Stimulated activated CD4-positive, alpha-beta T cell treated with anti-CD3 and anti-CD28 coated beads, Interleukin-2, amount 100 ng/mL, for 4 hours (primary cell): ENCODE measurements around the gene CDC73.
A peak's percentile ranks its signal among the peaks of the same experiment; 100 is the strongest.

Experiments used
- DNase-seq: peaks from one replicate; pipeline ENCODE4 v3.0.0-alpha.2; 2020; ENCODE audit warnings: low read depth

The CDC73 gene

GRCh38 chr1:193121616-193122593, at the start of gene CDC73:
CDC73 (plus strand) TSS chr1:193122031; CDS start chr1:193122201, 170 bp downstream.
- peak; percentile 98 for DNase-seq

- no peak for DNase-seq
Measured at GRCh38 chr1:193077991-193078390, 43.8 kb upstream of the CDC73 start.

GRCh38 chr1:193079187-193079586, 42.6 kb upstream of the CDC73 start:
- DNase-seq: no peak

DNA sequence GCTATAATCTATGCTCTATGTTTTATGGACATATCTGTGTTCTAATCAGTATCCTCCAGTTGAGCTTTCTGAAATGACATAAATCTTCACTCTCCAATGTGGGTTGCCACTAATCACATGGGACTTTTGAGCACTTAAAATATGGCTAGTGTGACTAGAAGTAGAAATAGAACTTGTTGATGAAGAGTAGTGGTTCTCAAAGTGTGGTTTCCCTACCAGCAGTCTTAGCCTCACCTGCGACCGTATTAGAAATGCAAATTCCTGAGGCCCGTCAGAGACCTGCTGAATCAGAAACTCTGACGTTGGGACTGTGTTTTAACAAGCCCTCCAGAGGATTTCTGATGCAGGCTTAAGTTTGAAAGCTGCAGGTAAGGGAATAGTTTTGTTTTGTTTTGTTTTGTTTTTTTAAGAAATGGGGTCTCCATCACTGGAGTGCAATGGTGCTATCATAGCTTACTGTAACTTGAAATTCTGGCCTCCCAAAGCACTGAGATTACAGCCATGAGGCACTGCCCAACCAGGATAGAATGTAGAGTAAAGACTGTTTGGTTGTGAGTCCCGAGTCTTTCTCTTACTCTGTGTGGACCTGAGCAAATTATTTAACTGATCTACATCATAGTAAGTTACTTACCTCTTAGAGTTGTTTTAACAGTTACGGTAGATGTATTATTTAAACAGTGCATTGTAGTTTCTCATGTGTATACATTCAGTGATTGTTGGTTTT, 38.3 kb upstream of the CDC73 start:
- DNase-seq: no peak

GRCh38 chr1:193085263-193085662, 36.6 kb upstream of the CDC73 start:
- no peak for DNase-seq

DNA sequence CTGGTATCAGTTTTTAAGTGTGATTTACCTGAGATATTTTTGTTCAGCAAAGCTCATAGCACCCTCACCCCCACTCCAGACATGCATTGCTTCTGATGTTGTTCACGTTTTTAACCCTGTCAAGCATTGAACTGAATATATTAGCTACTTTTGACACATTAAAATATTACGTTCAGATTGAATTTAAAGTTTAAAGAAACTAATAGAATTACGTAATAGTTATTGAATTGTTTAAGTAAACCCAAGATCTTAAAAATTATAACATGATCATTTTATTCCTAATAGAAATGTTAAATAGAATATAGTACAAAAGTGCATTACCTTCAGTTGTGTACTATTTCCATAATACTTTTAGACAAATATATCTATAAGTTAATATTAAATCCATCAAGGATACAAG, 35.5 kb upstream of the CDC73 start:
- DNase-seq: no peak

DNA sequence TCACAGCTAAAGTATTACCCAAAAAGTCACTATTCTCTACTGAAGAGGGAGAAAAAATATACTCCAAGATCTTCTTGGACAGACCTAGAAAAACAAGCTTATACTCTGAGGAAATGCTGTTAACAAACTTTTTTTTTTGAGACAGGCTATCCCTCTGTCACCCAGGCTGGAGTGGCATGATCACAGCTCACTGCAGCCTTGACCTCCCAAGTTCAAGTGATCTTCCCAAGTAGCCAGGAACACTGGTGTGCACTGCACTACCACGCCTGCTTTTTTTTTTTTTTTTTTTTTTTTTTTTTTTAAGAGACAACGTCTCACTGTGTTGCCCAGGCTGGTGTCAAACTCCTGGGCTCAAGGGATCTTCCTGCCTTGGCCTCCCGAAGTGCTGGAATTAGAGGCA, 33.9 kb upstream of the CDC73 start:
- DNase-seq: no peak

- no peak for DNase-seq
Measured at GRCh38 chr1:193090865-193091264, 31.0 kb upstream of the CDC73 start.

DNA sequence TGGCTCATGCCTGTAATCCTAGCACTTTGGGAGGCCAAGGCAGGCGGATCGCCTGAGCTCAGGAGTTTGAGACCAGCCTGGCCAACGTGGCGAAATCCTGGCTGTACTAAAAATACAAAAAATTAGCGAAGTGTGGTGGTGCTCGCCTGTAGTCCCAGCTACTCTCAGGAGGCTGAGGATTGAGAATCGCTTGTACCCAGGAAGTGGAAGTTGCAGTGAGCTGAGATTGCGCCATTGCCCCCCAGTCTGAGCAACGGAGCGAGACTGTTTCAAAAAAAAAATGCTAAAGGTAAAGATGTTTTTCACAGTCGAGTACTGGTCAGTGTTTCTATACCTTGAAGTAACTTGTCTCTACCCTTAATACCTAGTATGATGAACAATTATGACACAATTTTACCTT, 27.7 kb upstream of the CDC73 start:
- no peak for DNase-seq

DNA sequence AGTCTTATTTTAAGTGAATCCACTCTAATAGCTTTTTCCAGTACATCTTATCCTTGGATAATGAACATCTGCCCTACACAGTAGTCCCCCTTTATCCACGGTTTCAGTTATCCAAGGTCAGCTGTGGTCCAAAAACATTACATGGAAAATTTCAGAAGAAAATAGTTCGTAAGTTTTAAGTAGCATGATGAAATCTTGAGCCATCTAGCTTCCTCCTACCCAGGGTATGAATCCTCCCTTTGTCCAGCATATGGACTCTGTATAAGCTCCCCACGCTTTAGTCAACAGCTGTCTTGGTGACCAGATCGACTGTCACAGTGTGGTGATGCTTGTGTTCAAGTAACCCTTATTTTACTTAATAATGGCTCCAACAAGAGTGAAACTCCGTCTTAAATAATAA, 19.2 kb upstream of the CDC73 start:
- DNase-seq: no peak

GRCh38 chr1:193103759-193104501, 17.9 kb upstream of the CDC73 start:
- DNase-seq: no peak

- no peak for DNase-seq
Measured at GRCh38 chr1:193104502-193104906, 17.3 kb upstream of the CDC73 start.

GRCh38 chr1:193104907-193105820, 16.7 kb upstream of the CDC73 start, which contains the start of gene GLRX2:
GLRX2 (minus strand) TSS chr1:193105414; CDS start chr1:193105382, 32 bp downstream.
- peak; percentile 63 for DNase-seq

- no peak for DNase-seq
Measured at GRCh38 chr1:193105821-193106177, 16.0 kb upstream of the CDC73 start.

DNA sequence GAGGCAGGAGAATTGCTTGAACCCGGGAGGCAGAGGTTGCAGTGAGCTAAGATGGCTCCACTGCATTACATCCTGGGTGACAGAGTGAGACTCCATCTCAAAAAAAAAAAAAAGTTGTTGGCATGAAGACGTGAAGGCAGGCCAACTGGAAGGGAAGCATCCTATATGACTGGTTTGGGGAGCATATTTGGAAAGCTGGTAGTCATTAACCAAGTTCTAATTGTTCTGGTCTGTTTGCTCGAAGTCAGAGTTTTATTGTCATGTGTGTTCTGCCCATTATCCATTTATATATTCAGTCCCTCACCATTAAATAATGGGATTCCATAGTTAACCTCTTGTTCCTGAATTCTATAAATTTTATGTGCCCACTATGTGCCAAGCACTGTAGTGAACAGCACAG, 13.4 kb upstream of the CDC73 start:
- no peak for DNase-seq

DNA sequence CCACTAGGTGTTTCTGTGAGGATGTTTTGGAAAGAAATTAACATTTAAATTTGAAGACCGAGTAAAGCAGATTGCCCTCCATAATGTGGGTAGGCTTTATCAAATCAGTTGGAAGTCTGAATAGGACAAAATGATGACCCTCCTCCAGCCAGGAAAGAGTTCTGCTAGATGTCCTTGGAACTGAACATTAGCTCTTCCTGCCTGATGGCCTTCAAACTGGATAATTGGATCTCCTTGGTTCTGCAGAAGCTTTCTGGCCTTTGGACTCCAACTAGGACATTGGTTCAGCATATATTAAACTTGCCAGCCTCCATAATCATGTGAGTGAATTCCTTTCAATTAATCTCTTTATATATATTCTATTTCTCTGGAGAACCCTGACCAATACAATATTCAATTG, 12.2 kb upstream of the CDC73 start:
- no peak for DNase-seq

- DNase-seq: no peak
Measured at GRCh38 chr1:193110246-193110645, 11.6 kb upstream of the CDC73 start.

GRCh38 chr1:193110864-193111263, 11.0 kb upstream of the CDC73 start:
- no peak for DNase-seq

DNA sequence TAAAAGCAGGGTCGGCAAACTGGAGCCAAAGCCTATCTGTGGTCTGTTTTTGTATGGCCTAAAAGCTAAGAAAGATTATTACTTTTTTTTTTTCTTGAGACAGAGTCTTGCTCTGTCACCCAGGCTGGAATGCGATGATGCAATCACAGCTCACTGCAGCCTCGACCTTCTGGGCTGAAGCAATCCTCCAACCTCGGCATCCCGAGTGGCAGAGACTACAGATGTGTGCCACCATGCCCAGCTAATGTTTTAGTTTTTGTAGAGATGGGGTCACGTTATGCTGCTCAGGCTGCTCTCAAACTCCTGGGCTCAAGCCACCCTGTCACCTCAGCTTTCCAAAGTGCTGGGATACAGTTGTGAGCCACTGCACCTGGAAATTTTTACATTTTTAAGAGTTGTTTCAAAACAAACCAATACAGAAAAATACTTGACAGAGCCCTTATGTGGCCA, 10.2 kb upstream of the CDC73 start:
- DNase-seq: no peak

DNA sequence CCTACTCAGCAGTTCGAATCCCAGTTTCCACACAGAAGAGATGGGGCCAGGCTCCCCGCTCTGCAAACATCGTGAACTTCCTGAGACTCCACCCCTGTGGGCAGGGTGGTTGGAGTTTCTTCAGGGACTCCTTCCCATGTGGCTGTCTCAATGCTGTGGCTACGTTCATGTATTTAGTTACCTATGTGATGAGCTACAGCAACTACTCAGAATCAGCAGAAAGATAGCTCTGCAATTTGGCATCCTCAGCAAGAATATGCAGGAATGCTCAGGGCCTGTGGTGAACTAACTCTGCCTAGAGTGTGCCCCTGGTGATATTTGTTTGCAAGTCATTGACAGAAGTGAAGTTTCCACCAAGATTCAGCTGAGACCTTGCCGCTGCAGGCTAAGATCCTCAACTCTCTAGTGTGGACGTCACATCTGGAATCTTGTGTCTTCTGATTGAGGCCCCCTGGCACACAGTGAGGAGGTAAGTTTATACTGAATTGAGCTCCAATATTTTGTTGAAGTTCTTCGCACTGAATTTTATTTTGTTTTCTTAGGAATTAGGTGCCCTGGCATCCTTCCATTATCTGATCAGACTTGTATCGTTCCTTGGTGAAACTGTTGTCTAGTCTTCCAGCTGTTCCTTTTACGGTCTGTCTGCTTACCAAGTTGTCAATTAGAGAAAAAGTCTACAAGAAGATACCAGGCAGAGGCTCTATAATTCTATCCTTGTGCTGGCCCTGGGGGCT, 8.4 kb upstream of the CDC73 start:
- no peak for DNase-seq

DNA sequence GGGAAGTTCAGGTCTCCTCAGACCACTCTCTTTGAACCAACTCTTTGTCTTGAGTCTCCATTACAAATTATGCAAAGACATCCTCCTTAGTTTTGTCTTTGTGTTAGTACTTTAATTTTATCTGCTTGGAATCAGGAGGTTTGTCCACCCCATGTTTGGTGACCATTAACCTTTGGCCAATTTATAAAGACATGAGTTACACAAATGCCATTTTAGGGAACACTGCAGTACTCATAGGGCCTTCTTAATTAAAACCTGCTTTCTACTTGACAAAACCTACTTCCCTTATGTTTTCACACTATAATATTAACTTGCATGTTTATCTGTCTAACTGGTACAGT, 7.9 kb upstream of the CDC73 start:
- no peak for DNase-seq
